ENCODE data around the gene SPEF1.
A peak's percentile ranks its signal among the peaks of the same experiment; 100 is the strongest.

SPEF1 gene

DNA sequence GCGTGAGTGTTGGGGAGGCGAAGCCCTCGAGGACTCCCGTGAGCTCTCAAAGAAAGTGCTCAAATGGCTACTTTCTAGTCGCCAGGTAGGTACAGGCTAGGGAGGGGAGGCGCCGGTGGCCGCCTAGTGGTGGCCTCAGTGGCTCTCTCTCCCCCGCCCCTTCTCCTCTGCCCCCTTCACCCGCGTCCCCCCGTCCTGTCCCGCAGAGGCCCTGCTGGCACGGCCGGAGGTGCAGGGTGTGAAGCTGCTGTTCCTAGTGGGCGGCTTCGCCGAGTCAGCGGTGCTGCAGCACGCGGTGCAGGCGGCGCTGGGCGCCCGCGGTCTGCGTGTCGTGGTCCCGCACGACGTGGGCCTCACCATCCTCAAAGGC is 30.0 kb downstream of the SPEF1 start:
- no peak for DNase-seq (ENCODE audit: low read depth in 1 of 2, low spot score in 1 of 2)

DNA sequence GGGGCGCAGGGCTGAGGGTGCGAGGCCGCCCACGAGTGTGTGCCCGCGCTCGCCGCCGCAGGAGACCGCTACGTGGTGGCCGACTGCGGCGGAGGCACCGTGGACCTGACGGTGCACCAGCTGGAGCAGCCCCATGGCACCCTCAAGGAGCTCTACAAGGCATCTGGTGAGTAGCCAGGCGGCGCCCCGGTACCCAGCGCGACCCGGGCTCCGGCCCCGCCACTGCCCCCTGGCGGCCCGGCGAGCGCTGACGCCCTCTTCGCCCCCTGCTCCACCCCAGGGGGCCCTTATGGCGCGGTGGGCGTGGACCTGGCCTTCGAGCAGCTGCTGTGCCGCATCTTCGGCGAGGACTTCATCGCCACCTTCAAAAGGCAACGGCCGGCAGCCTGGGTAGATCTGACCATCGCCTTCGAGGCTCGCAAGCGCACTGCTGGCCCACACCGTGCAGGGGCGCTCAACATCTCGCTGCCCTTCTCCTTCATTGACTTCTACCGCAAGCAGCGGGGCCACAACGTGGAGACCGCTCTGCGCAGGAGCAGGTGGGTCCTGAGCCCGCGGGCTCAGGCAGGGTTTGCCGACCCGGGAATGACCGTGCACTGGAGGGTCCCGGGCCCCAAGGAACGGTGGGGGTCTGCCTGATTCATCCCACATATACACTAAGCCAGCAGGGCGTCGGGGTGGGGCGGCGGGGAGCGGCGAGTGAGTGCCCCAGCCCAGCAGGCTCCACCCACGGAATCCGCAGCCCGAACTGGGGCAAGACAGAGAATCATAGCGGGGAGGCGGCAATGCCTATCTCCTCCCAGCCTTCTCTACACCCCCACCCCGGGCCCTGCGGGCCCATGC is 31.3 kb downstream of the SPEF1 start:
- no peak for DNase-seq (ENCODE audit: low read depth in 1 of 2, low spot score in 1 of 2)

- DNase-seq (ENCODE audit: low read depth in 1 of 2, low spot score in 1 of 2): no peak
Observed at GRCh38 chr20:3749087-3749688, 32.1 kb downstream of the SPEF1 start.

GRCh38 chr20:3748073-3748472 is 33.2 kb downstream of the SPEF1 start:
- DNase-seq (ENCODE audit: low read depth in 1 of 2, low spot score in 1 of 2): no peak

DNA sequence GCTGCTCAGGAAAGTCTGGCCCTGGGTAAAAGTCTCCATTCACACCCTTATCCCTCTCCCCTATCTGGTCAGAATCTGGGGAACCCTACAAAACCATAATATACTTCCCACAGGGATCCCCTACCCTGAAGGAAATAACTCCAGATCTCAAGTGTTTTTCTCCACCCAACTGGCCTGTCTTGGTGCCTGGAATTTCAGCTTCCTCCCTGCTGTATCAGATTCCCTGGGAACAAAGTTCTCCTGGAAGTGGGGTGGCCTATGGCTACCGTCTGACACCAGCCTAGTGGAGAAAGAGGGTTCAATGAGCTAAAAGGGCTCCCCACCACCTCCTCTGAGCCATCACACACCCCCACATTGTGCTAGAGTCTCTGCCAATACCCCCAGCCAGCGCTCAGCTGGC is 33.8 kb downstream of the SPEF1 start:
- DNase-seq (ENCODE audit: low read depth in 1 of 2, low spot score in 1 of 2): no peak

GRCh38 chr20:3745686-3746173 is 35.5 kb downstream of the SPEF1 start:
- DNase-seq (ENCODE audit: low read depth in 1 of 2, low spot score in 1 of 2): no peak

DNA sequence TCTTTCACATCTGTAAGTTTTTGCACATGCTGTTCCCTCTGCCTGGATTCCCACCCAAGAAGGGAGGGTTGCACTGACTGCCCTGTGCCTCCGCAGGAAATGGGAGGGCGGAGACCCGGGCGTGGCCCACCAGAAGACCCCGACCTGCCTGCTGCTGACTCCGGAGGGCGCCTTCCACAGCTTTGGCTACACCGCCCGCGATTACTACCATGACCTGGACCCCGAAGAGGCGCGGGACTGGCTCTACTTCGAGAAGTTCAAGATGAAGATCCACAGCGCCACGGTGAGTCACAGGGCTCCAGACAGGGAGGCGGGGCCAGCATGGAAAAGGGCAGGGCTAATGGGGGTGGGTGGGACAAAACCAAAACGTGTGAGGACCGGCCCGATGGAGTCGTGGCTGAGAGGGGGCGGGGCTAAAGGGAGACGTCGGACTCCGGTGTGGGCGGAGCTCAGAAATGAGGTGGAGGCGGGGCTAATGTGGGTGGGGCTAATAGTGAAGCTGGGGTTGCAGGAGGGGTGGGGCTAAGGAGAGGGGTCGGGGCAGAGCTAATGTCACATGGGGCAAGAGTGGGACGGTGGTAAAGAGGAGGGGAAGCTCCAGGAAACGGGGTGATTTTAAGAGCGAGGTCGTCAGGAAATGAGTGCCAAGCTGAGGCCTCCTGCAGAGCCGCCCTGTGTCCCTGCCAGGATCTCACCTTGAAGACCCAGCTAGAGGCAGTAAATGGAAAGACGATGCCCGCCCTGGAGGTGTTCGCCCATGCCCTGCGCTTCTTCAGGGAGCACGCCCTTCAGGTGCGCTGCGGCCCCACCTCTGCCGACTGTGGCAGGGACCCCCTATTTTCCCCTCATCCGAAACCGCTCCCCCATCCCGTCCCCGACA is 36.2 kb downstream of the SPEF1 start:
- DNase-seq (ENCODE audit: low read depth in 1 of 2, low spot score in 1 of 2): peak; percentile 47 to 64

DNA sequence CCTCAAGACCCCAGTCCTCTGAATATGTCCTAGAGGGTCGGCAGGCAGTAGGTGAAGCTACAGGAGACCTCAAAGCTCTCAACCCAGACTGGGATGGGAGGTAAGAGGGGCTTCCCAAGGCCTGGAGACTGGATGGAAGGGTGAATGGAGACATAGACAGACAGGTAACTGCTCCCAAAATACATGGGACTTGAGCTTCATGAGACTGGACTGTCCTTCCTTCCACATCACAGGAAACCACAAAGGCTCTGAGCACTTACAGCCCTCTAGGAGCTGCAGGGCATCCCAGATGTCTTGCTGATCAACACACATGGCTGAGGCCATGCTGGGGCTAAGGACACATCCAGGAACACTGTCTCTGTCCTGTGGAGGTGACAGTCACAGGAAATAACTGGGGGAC is 37.2 kb downstream of the SPEF1 start:
- no peak for DNase-seq (ENCODE audit: low read depth in 1 of 2, low spot score in 1 of 2)

GRCh38 chr20:3743251-3743650 is 38.0 kb downstream of the SPEF1 start:
- no peak for DNase-seq (ENCODE audit: low read depth in 1 of 2, low spot score in 1 of 2)

- no peak for DNase-seq (ENCODE audit: low read depth in 1 of 2, low spot score in 1 of 2)
Observed at GRCh38 chr20:3741836-3742458, 39.3 kb downstream of the SPEF1 start.

- no peak for DNase-seq (ENCODE audit: low read depth in 1 of 2, low spot score in 1 of 2)
Observed at GRCh38 chr20:3740615-3741301, 40.5 kb downstream of the SPEF1 start.

DNA sequence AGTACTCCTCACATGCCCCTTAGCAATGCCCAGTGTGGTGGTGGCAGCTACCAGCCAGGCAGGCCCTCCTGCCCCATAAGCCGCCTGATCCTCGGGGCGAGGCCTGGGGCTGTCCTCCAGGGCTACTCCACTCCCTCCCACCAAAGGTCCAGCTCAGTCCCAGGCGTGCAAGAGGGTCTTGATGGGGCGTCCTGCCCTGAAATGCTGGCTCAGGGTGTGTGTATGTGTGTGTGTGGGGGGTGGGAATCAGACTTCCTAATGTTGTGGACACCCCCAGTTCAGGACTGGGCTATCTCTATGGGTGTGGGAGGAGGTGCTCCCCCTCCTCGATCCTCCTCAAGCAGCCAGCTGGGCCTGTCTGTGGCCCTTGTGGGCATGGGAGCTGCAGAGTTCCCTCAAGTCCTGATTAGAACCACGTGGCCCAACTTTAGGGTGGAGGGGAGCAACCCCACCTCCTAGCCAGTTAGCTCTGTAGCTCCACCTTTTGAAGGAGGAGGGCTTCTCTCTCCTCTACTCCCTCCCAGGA is 41.3 kb downstream of the SPEF1 start:
- DNase-seq (ENCODE audit: low read depth in 1 of 2, low spot score in 1 of 2): no peak

GRCh38 chr20:3739054-3739925 is 42.0 kb downstream of the SPEF1 start:
- no peak for DNase-seq (ENCODE audit: low read depth in 1 of 2, low spot score in 1 of 2)

DNA sequence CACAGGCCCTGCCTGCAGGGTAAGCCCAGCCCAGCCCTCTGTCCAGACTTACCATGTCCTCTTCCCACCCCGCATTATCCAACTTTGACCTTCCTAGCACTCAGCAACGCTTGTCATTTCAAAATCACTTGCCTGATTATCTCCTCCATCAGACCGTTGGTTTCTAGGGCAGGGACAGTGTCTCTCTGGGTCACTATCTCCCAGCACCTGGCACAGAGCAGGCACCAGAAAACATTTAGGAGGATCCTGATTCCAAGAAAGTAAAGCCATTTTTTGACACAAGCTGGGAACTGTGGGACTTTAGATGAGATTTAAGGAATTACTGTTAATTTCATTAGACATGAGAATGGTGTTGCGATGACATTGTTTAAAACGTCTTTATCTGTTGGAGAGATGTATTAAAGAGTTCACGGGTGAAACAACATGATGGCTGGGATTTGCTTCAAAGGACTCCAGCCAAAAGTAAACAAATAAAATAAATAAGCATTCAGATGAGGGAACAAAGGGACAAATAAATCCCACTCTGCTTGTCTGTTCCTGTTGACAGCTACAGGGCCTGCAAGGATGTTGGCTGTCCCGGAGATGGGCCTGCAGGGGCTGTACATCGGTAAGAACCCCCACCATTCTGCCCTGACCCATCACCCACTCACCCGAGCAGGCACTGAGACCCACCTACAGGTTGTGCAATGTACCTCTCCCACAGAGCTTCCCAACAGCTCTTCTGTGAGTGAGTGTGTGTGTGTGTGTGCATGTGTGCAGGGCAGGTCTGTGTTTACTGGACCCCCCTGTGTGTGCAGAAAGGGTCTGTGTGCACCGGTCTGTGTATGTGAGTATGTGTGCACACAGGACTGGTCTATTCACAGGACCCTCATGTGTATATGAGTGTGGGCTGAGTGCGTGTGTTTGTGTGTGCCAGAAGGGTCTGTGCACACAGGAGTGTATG is 42.9 kb downstream of the SPEF1 start:
- no peak for DNase-seq (ENCODE audit: low read depth in 1 of 2, low spot score in 1 of 2)

GRCh38 chr20:3735768-3736167 is 45.5 kb downstream of the SPEF1 start:
- no peak for DNase-seq (ENCODE audit: low read depth in 1 of 2, low spot score in 1 of 2)

GRCh38 chr20:3734111-3734843 is 47.0 kb downstream of the SPEF1 start:
- DNase-seq (ENCODE audit: low read depth in 1 of 2, low spot score in 1 of 2): no peak

DNA sequence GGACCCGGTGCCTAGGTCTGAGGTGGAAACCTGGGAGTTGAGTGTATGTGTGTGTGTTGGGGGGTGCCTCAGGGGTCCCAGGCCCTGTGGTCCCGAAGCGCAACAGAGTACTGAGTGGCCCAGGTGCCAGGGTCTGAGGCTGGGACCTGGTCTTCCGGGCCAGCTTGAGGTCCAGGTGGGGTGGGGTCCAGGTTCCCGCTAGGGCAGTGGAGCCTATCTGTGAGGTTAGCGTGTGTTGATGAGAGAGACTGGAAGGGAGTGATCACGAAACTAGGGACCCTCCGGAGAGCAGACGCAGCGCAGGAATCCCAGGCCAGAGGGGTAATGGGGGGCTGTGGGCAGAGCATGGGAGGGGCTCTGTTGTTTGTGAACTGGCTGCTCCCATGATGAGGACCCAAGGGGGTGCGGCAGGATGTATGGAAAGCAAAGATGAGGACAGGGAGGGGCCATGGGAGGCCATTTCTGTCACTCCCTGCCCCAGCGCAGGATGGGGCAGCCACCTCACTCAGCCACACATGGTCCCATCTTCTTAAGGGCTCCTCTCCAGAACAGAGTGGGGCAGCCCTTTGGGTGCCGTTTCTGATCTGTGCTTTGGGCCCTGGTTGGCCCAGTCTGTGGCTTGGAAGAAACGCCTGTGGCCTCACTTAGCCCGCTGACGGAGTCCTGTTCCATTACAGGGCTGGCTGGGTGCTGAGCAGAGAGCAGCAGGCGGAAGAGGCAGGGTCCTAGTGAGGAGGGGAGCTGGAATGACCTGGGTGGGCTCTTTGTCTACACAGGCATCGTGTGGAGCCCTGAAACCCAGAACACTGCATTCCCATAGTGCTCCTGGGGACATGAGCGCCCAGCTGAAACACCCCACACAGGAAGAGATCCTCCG is 47.9 kb downstream of the SPEF1 start:
- DNase-seq (ENCODE audit: low read depth in 1 of 2, low spot score in 1 of 2): no peak

Data from stimulated activated CD4-positive, alpha-beta T cell treated with anti-CD3 and anti-CD28 coated beads, Interleukin-15, amount 100 ng/mL, for 1 hour (primary cell).